ENCODE results near the gene LGR4.

- TF ChIP-seq CTCF (IDR thresholded peaks at IDR 0.05), result no peak
- TF ChIP-seq EP300 (IDR thresholded peaks at IDR 0.05), result no peak
Measured at GRCh38 chr11:27373856-27374602, 98.6 kb downstream of the LGR4 start.

All from tibial nerve (tissue), 4 donors.